Neural progenitor cell (in vitro differentiated cells): ENCODE measurements around the gene KCNJ10.
A peak's percentile ranks its signal among the peaks of the same experiment; 100 is the strongest.

ENCODE experiments used
- CTCF ChIP-seq: fragments of 200-600 bp; sonication (generic); IDR thresholded peaks from 2 replicates; pipeline ENCODE4 v1.5.1; 2017; ENCODE audit warnings: antibody characterized with exemption, mild to moderate bottlenecking
- EZH2 ChIP-seq: fragments of 200-600 bp; sonication (generic); IDR thresholded peaks from 2 replicates; pipeline ENCODE4 v1.6.1; 2017; ENCODE audit warnings: antibody characterized with exemption, mild to moderate bottlenecking, moderate library complexity

GRCh38 chr1:160108888-160109662, 39.1 kb upstream of the KCNJ10 start:
- TF ChIP-seq CTCF (peak; percentile 70), EZH2 (no peak)
